GM19328 (cell line): ENCODE data around the gene NDUFB8.

Source experiments
- ATAC-seq: cut with Tn5 transposase; IDR thresholded peaks from one replicate; pipeline ENCODE4 v1.9.1; 2021; ENCODE audit warnings: mild to moderate bottlenecking, moderate library complexity; ENCODE audit not compliant: unreplicated experiment

NDUFB8 gene

GRCh38 chr10:100508691-100509150 is 20.9 kb downstream of the NDUFB8 start:
- ATAC-seq = no peak

GRCh38 chr10:100508266-100508665 is 21.4 kb downstream of the NDUFB8 start:
- no peak for ATAC-seq

- ATAC-seq = no peak
These were observed 22.3 kb downstream of the NDUFB8 start for GRCh38 chr10:100507357-100507732.

GRCh38 chr10:100506596-100507356 is 22.9 kb downstream of the NDUFB8 start:
- no peak for ATAC-seq

- ATAC-seq = no peak
These were observed 24.5 kb downstream of the NDUFB8 start for GRCh38 chr10:100505164-100505563.

GRCh38 chr10:100504096-100504495 is 25.6 kb downstream of the NDUFB8 start:
- ATAC-seq = no peak

- ATAC-seq = no peak
These were observed 26.7 kb downstream of the NDUFB8 start for GRCh38 chr10:100502926-100503494.

- ATAC-seq = no peak
These were observed 28.2 kb downstream of the NDUFB8 start for GRCh38 chr10:100501423-100501822.

- ATAC-seq = no peak
These were observed 31.6 kb downstream of the NDUFB8 start for GRCh38 chr10:100498059-100498458.

GRCh38 chr10:100496567-100496966 is 33.1 kb downstream of the NDUFB8 start:
- ATAC-seq = no peak

- ATAC-seq = no peak
These were observed 39.1 kb downstream of the NDUFB8 start for GRCh38 chr10:100490531-100490930.

GRCh38 chr10:100489396-100489795 is 40.3 kb downstream of the NDUFB8 start:
- ATAC-seq = no peak

- ATAC-seq = no peak
These were observed 42.1 kb downstream of the NDUFB8 start for GRCh38 chr10:100487529-100487928.

GRCh38 chr10:100485801-100486495 is 43.7 kb downstream of the NDUFB8 start:
- ATAC-seq = no peak

GRCh38 chr10:100485366-100485765 is 44.3 kb downstream of the NDUFB8 start:
- no peak for ATAC-seq

- no peak for ATAC-seq
These were observed 45.6 kb downstream of the NDUFB8 start for GRCh38 chr10:100483876-100484666.

- ATAC-seq = no peak
These were observed 46.9 kb downstream of the NDUFB8 start for GRCh38 chr10:100482834-100483185.

- no peak for ATAC-seq
These were observed 47.4 kb downstream of the NDUFB8 start for GRCh38 chr10:100482181-100482833.

- ATAC-seq = peak; percentile 93
These were observed 48.1 kb downstream of the NDUFB8 start for GRCh38 chr10:100481462-100482081.

- no peak for ATAC-seq
These were observed 49.7 kb downstream of the NDUFB8 start for GRCh38 chr10:100480002-100480401.
